GM12873 (cell line): ENCODE data around the gene RASGRF1.

ENCODE experiments used
- CTCF ChIP-seq: IDR thresholded peaks from 2 replicates; pipeline ENCODE4 v1.5.1; 2012; ENCODE audit warnings: low read depth, mild to moderate bottlenecking, moderate library complexity, low read length, control low read depth; ENCODE audit not compliant: insufficient read depth; ENCODE audit errors: missing control alignments

RASGRF1 gene

GRCh38 chr15:79093352-79093935 lies 2.9 kb upstream of the RASGRF1 start:
- TF ChIP-seq CTCF = no peak

GRCh38 chr15:79092382-79092781 lies 1.8 kb upstream of the RASGRF1 start:
- TF ChIP-seq CTCF = no peak

GRCh38 chr15:79091204-79091867 lies 756 bp upstream of the RASGRF1 start:
- TF ChIP-seq CTCF = no peak

- no peak for TF ChIP-seq CTCF
These were observed 592 bp downstream of the RASGRF1 start for GRCh38 chr15:79089890-79090486.

- no peak for TF ChIP-seq CTCF
These were observed 1.2 kb downstream of the RASGRF1 start for GRCh38 chr15:79089331-79089889.

GRCh38 chr15:79088426-79089205 lies 2.0 kb downstream of the RASGRF1 start:
- TF ChIP-seq CTCF = no peak

GRCh38 chr15:79086814-79087213 lies 3.8 kb downstream of the RASGRF1 start:
- TF ChIP-seq CTCF = no peak
